Measurements from ENCODE around the gene AVPI1.

DNA sequence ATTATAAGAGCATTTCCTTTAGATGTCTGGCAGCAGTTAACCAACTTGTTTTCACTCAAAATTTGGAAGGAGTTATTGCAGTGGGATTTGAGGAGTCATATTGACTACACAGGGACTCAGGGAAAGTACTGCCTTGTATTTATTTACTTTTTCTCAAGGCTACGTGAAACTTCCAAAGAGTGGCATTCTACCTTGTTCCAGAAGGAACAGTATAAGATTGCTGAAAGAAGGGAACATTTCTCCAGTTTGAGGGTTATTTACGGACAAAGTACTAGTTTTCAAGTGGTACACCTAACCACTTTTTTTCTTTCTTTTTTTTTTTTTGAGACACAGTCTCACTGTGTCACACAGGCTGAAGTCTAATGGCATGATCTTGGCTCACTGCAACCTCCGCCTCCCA, 58.8 kb downstream of the AVPI1 start:
- TF ChIP-seq, protein P1, sequence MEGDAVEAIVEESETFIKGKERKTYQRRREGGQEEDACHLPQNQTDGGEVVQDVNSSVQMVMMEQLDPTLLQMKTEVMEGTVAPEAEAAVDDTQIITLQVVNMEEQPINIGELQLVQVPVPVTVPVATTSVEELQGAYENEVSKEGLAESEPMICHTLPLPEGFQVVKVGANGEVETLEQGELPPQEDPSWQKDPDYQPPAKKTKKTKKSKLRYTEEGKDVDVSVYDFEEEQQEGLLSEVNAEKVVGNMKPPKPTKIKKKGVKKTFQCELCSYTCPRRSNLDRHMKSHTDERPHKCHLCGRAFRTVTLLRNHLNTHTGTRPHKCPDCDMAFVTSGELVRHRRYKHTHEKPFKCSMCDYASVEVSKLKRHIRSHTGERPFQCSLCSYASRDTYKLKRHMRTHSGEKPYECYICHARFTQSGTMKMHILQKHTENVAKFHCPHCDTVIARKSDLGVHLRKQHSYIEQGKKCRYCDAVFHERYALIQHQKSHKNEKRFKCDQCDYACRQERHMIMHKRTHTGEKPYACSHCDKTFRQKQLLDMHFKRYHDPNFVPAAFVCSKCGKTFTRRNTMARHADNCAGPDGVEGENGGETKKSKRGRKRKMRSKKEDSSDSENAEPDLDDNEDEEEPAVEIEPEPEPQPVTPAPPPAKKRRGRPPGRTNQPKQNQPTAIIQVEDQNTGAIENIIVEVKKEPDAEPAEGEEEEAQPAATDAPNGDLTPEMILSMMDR (IDR thresholded peaks at IDR 0.05), result no peak
- no peak for TF ChIP-seq POLR2AphosphoS5 (IDR thresholded peaks at IDR 0.05; ENCODE audit: insufficient read depth in 1 of 2, low read depth in 1 of 2)
- TF ChIP-seq POLR2A (IDR thresholded peaks at IDR 0.05), result no peak
